GM19452 (cell line): ENCODE data around the gene CMBL.
A peak's percentile ranks its signal among the peaks of the same experiment; 100 is the strongest.
"Not testable (repeated sequence)": the region's sequence is repeated elsewhere in the genome, so short reads cannot be mapped to it uniquely, and the experiment has no call there.

Source experiments
- ATAC-seq: cut with Tn5 transposase; IDR thresholded peaks from one replicate; pipeline ENCODE4 v1.9.1; 2021; ENCODE audit not compliant: unreplicated experiment

Gene CMBL

GRCh38 chr5:10262121-10262774, 45.5 kb downstream of the CMBL start:
- no peak for ATAC-seq

GRCh38 chr5:10261065-10261464, 46.6 kb downstream of the CMBL start:
- ATAC-seq: no peak

- no peak for ATAC-seq
These were observed 47.8 kb downstream of the CMBL start for GRCh38 chr5:10259899-10260298.

- ATAC-seq: no peak
These were observed 49.8 kb downstream of the CMBL start for GRCh38 chr5:10257870-10258269.

GRCh38 chr5:10254686-10255085, 53.0 kb downstream of the CMBL start:
- no peak for ATAC-seq

- ATAC-seq: no peak
These were observed 54.3 kb downstream of the CMBL start for GRCh38 chr5:10253390-10253789.

- no peak for ATAC-seq
These were observed 56.3 kb downstream of the CMBL start for GRCh38 chr5:10251405-10251804.

GRCh38 chr5:10250806-10251276, 56.9 kb downstream of the CMBL start:
- peak; percentile 3 for ATAC-seq

GRCh38 chr5:10249948-10250805, 57.5 kb downstream of the CMBL start, which contains the start of gene CCT5:
CCT5 (plus strand) TSS chr5:10250280; CDS start chr5:10250341, 61 bp downstream.
- peak; percentile 77 for ATAC-seq

GRCh38 chr5:10248378-10249260, 59.1 kb downstream of the CMBL start:
- ATAC-seq: peak; percentile 3

GRCh38 chr5:10247217-10247616, 60.5 kb downstream of the CMBL start:
- not testable (repeated sequence) for ATAC-seq

GRCh38 chr5:10246761-10247160, 60.9 kb downstream of the CMBL start:
- no peak for ATAC-seq

- no peak for ATAC-seq
These were observed 63.3 kb downstream of the CMBL start for GRCh38 chr5:10244342-10244944.

GRCh38 chr5:10243660-10244240, 64.0 kb downstream of the CMBL start:
- peak; percentile 69 for ATAC-seq

GRCh38 chr5:10235350-10235749, 72.4 kb downstream of the CMBL start:
- no peak for ATAC-seq

GRCh38 chr5:10233505-10233904, 74.2 kb downstream of the CMBL start:
- no peak for ATAC-seq

GRCh38 chr5:10233011-10233410, 74.7 kb downstream of the CMBL start:
- ATAC-seq: no peak

GRCh38 chr5:10232386-10232785, 75.3 kb downstream of the CMBL start:
- no peak for ATAC-seq

GRCh38 chr5:10229306-10230048, 78.2 kb downstream of the CMBL start:
- ATAC-seq: no peak

- no peak for ATAC-seq
These were observed 79.4 kb downstream of the CMBL start for GRCh38 chr5:10228288-10228687.
